Endothelial cell of umbilical vein (primary cell): ENCODE data around the gene DBP. TPM values are rescaled to one million over a fixed set of nuclear protein-coding genes. Genes with fewer than 3 reads are reported as not detected.

Experiments used
- BruUV-seq: library from RNA; stranded (reverse); fragments of 400-500 nt; replicated peaks from 2 replicates; lab custom pipeline; 2021; lab: Mats Ljungman, UMichigan
- CTCF ChIA-PET: fragments of 300-600, 350-600 bp; sonication (Branson Sonifier 250); formaldehyde crosslinking; loops from one replicate; lab custom pipeline; 2021; ENCODE audit warnings: antibody characterized with exemption, inconsistent platforms; lab: Charles Lee
- POLR2A ChIA-PET: fragments of 300-600, 350-600 bp; sonication (Branson Sonifier 250); formaldehyde crosslinking; loops from one replicate; lab custom pipeline; 2021; ENCODE audit warnings: antibody characterized with exemption, inconsistent platforms; lab: Charles Lee
- DNase-seq: peaks from one replicate; pipeline ENCODE4 v3.0.0-alpha.2; 2011; ENCODE audit warnings: low read depth, low spot score
- FAIRE-seq: peaks from 2 replicates; lab custom pipeline; 2011; peaks lifted over from hg19 to GRCh38; lab: Jason Lieb, UNC
- H2AFZ ChIP-seq: 2 replicates; pipeline ENCODE4 v1.6.0; 2012; ENCODE audit warnings: low read depth, low read length, control low read depth, inconsistent platforms
- H3K27ac ChIP-seq: 2 replicates; pipeline ENCODE4 v1.5.1; 2011; ENCODE audit warnings: low read depth, mild to moderate bottlenecking, control low read depth, low read length, moderate library complexity; ENCODE audit not compliant: insufficient read depth
- H3K27me3 ChIP-seq, 2 experiments: 2 replicates each; pipeline versions ENCODE4 v1.6.0 to v1.6.1; 2011; ENCODE audit warnings: low read length in 2 of 2, mixed read lengths in 1 of 2; ENCODE audit not compliant: control insufficient read depth in 2 of 2, insufficient read depth in 2 of 2
- H3K36me3 ChIP-seq, 2 experiments: 2 replicates in 1 of 2; 3 replicates in 1 of 2; pipeline ENCODE4 v1.5.1; 2011; ENCODE audit warnings: low read length in 2 of 2, mild to moderate bottlenecking in 1 of 2, moderate library complexity in 1 of 2; ENCODE audit not compliant: control insufficient read depth in 2 of 2, insufficient read depth in 2 of 2; ENCODE audit errors: extremely low read depth in 1 of 2
- H3K4me1 ChIP-seq: 3 replicates; pipeline ENCODE4 v1.5.1; 2011; ENCODE audit warnings: mild to moderate bottlenecking, low read length; ENCODE audit not compliant: control insufficient read depth, insufficient read depth; ENCODE audit errors: extremely low read depth
- H3K4me2 ChIP-seq: 2 replicates; pipeline ENCODE4 v1.6.1; 2011; ENCODE audit warnings: low read length, control low read depth, mixed read lengths; ENCODE audit not compliant: insufficient read depth
- H3K4me3 ChIP-seq, 3 experiments: fragments of 200-600 bp in 1 of 3; sonication (generic), shearing (Covaris generic) in 1 of 3; replicated peaks in 1 of 3; 2 replicates each; pipeline ENCODE4 v1.5.1; 2011 to 2016; ENCODE audit warnings: control low read depth in 3 of 3, low read length in 3 of 3, mild to moderate bottlenecking in 2 of 3, inconsistent platforms in 1 of 3, low read depth in 1 of 3, moderate library complexity in 1 of 3; ENCODE audit not compliant: insufficient read depth in 1 of 3
- H3K79me2 ChIP-seq: 2 replicates; pipeline ENCODE4 v1.6.0; 2012; ENCODE audit warnings: low read length, inconsistent platforms; ENCODE audit not compliant: control insufficient read depth, insufficient read depth
- H3K9ac ChIP-seq: replicated peaks from 2 replicates; pipeline ENCODE3; 2011; ENCODE audit warnings: low read length, control low read depth; ENCODE audit not compliant: insufficient read depth; ENCODE audit errors: extremely low read depth
- H3K9me1 ChIP-seq: replicated peaks from 3 replicates; pipeline ENCODE4 v1.6.0; 2011; ENCODE audit warnings: mild to moderate bottlenecking, low read length; ENCODE audit not compliant: control insufficient read depth, insufficient read depth; ENCODE audit errors: extremely low read depth
- H3K9me3 ChIP-seq: replicated peaks from 2 replicates; pipeline ENCODE4 v1.5.1; 2012; ENCODE audit warnings: low read length, inconsistent platforms; ENCODE audit not compliant: control insufficient read depth, insufficient read depth
- H4K20me1 ChIP-seq: replicated peaks from 2 replicates; pipeline ENCODE3; 2011; ENCODE audit warnings: mild to moderate bottlenecking, low read length; ENCODE audit not compliant: control insufficient read depth, insufficient read depth; ENCODE audit errors: extremely low read depth
- EZH2 ChIP-seq: IDR thresholded peaks from 2 replicates; pipeline ENCODE4 v1.6.1; 2012; ENCODE audit warnings: borderline replicate concordance, low read depth, mild to moderate bottlenecking, moderate library complexity, low read length, inconsistent platforms; ENCODE audit not compliant: severe bottlenecking
- FOS ChIP-seq: IDR thresholded peaks from 2 replicates; pipeline ENCODE4 v1.6.1; 2011; ENCODE audit warnings: mild to moderate bottlenecking, low read length, moderate library complexity, borderline replicate concordance; ENCODE audit not compliant: insufficient read depth
- GATA2 ChIP-seq: IDR thresholded peaks from 2 replicates; pipeline ENCODE4 v1.7.0; 2011; ENCODE audit warnings: low read depth, mild to moderate bottlenecking, moderate library complexity, mixed read lengths, low read length; ENCODE audit not compliant: insufficient read length, insufficient read depth
- JUN ChIP-seq: IDR thresholded peaks from 2 replicates; pipeline ENCODE4 v1.6.1; 2011; ENCODE audit warnings: borderline replicate concordance, low read depth; ENCODE audit not compliant: insufficient read length, insufficient read depth
- MAX ChIP-seq: IDR thresholded peaks from 2 replicates; pipeline ENCODE4 v1.6.1; 2011; ENCODE audit not compliant: insufficient read depth, insufficient read length
- MYC ChIP-seq: IDR thresholded peaks from one replicate; pipeline ENCODE4 v1.6.1; 2011; ENCODE audit warnings: mild to moderate bottlenecking, low read depth, low read length
- POLR2A ChIP-seq: IDR thresholded peaks from 2 replicates; pipeline ENCODE4 v1.6.1; 2012; ENCODE audit warnings: low read depth, mild to moderate bottlenecking, control low read depth, low read length
- POLR2AphosphoS5 ChIP-seq: IDR thresholded peaks from 2 replicates; pipeline ENCODE4 v1.6.1; 2012; ENCODE audit warnings: low read depth, mild to moderate bottlenecking, control low read depth, low read length, moderate library complexity; ENCODE audit not compliant: insufficient read depth
- dilution Hi-C: fragments of 300-500 bp; cut with MboI; formaldehyde crosslinking; loops from one replicate; pipeline ENCODE4 v1.15.0; 2019; ENCODE audit warnings: low sequenced_read_pairs; ENCODE audit not compliant: extremely low pct_ligation_motif_present
- intact Hi-C: fragments of 100-400 bp; cut with micrococcal nuclease; formaldehyde crosslinking; loops from one replicate; pipeline ENCODE4 v1.10.0; 2022
- polyA plus RNA-seq, 4 experiments: library from polyadenylated mRNA; depleted of rRNA in 3 of 4; stranded (reverse) in 3 of 4; unstranded in 1 of 4; fragments of >200 nt; gene quantifications; 2 replicates each; pipeline versions ENCODE4 v1.2.1 to v1.2.3, GENCODE V29; 2011 to 2012; ENCODE audit warnings: missing spikeins in 1 of 4
- total RNA-seq: library from RNA; stranded (reverse); gene quantifications from 2 replicates; pipeline ENCODE4 v1.2.3, GENCODE V29; 2021
- TF ChIP-seq, protein P1 (sequence below), 2 donors: IDR thresholded peaks; 1 replicate in 1 of 2; 2 replicates in 1 of 2; pipeline ENCODE4 v1.5.1; 2011; ENCODE audit warnings: low read length in 2 of 2, mild to moderate bottlenecking in 2 of 2, moderate library complexity in 2 of 2, control low read depth in 1 of 2, inconsistent platforms in 1 of 2, low read depth in 1 of 2; ENCODE audit not compliant: insufficient read depth in 1 of 2; ENCODE audit errors: extremely low read depth in 1 of 2

DBP gene
- total and polyA plus RNA-seq, 2 donors (not counting 3 experiments of a cell fraction or from before 2014, with no cell fraction given), result 1.5 to 1.8 TPM

DNA sequence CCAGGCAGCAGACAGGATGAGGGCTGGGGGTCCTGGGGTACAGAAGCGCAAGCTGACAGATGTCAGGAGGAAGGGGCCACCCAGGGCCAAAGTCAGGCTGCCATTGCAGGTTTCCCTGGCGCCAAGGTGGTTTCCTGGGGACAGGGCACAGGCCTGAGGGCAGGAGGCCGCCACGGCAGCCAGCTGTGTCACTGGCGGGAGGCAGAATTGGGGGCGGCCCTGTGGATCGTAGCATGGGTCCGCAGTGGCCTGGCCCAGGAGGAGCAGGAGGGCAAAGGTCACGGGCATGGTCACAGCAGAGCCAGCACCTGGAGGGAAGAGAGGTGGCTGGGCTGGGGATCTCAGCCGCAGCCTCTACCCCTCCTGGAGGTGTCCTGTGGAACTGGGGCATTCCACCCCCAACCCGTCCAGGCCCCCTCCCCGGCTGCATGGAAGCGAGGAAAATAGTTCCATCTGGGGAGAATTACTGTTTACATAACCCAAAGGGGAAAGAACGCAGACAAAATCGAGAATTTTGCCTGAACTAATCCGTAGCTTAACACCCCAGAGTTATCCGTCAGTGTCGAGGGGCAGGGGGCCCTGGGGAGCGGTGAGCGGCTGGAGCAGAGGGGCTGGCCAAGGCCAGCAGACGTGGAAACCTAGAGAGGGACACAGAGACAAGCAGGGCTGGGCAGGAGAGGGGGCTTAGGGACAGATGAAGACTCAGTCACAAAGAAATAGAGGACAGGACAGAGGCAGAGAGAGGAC is 33.7 kb upstream of the DBP start:
- Histone ChIP-seq H3K4me3 (no peak overlapping the region), H2AFZ (no peak overlapping the region), H3K4me2 (no peak overlapping the region), H4K20me1 (no peaks in the 10 kb centered on the region), H3K9me3 (no peaks in the 10 kb centered on the region), H3K4me1 (no peaks in the 10 kb centered on the region), H3K79me2 (no peaks in the 10 kb centered on the region), H3K27ac (no peak overlapping the region), H3K9ac (no peak overlapping the region), H3K36me3 (no peaks in the 10 kb centered on the region), H3K27me3 (no peaks in the 10 kb centered on the region), H3K9me1 (no peaks in the 10 kb centered on the region)
- no peak for FAIRE-seq
- intact Hi-C loops (no loop called here), dilution Hi-C loops (no loop called here)
- DNase-seq, result no peak
- ChIA-PET CTCF (no interaction called here), POLR2A (interaction anchor here (1.4 kb wide), 1 partner anchor 25 kb away, joined by 3 read pairs; the partner anchor contains the start of gene CA11)
- TF ChIP-seq GATA2 (no peak), MAX (no peak), POLR2A (no peak), FOS (no peak), JUN (no peak), EZH2 (no peak), MYC (no peak), POLR2AphosphoS5 (no peak)
- TF ChIP-seq, protein P1, sequence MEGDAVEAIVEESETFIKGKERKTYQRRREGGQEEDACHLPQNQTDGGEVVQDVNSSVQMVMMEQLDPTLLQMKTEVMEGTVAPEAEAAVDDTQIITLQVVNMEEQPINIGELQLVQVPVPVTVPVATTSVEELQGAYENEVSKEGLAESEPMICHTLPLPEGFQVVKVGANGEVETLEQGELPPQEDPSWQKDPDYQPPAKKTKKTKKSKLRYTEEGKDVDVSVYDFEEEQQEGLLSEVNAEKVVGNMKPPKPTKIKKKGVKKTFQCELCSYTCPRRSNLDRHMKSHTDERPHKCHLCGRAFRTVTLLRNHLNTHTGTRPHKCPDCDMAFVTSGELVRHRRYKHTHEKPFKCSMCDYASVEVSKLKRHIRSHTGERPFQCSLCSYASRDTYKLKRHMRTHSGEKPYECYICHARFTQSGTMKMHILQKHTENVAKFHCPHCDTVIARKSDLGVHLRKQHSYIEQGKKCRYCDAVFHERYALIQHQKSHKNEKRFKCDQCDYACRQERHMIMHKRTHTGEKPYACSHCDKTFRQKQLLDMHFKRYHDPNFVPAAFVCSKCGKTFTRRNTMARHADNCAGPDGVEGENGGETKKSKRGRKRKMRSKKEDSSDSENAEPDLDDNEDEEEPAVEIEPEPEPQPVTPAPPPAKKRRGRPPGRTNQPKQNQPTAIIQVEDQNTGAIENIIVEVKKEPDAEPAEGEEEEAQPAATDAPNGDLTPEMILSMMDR (IDR thresholded peaks at IDR 0.05; ENCODE audit: extremely low read depth in 1 of 2, insufficient read depth in 1 of 2, low read depth in 1 of 2, low read length in 2 of 2), result no peak
- no TSS peak for BruUV-seq
